GM12875 (cell line): ENCODE data around the gene IER2.
"Not testable (repeated sequence)": the region's sequence is repeated elsewhere in the genome, so short reads cannot be mapped to it uniquely, and the experiment has no call there.

Experiments used
- H3K4me3 ChIP-seq: one replicate; pipeline ENCODE4 v1.5.1; 2011; ENCODE audit warnings: low read depth, low read length, control low read depth
- TF ChIP-seq, protein P1 (sequence below): IDR thresholded peaks from 2 replicates; pipeline ENCODE4 v1.5.1; 2011; ENCODE audit warnings: low read depth, mild to moderate bottlenecking, control low read depth, inconsistent platforms, low read length, moderate library complexity, borderline replicate concordance; ENCODE audit not compliant: insufficient read depth

Gene IER2

DNA sequence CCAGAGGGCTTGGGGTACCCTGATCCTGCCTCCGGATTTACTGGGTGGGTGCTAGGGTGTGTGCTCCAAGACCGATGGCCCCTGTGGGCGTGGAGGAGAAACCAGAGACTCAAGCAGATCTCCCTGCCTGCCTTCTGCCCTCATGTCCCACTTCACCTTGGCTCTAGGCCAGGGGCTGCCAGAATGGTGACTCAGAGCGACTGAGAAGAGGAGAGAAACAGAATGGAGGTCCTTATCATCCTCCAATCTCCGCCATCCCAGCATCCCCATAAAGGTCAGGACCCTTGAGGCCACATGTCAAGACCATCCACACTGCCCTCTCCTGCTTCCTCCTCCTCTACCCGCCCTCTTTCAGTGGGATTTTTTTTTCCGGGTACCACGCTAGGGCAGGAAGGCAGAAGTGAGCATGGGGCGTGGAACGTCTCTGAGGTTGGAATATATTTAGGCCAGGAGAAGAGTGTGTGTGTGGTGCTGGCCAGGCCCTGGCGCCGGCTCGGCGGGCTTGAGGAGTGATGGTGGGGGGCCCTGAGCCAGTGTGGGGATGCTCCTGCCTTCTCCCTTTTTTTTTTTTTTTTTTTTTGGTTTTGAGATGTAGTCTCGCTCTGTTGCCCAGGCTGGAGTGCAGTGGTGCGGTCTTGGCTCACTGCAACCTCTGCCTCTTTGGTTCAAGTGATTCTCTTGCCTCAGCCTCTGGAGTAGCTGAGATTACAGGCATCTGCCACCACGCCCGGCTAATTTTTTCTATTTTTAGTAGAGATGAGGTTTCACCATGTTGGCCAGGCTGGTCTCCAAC, 22.3 kb downstream of the IER2 start:
- TF ChIP-seq, protein P1, sequence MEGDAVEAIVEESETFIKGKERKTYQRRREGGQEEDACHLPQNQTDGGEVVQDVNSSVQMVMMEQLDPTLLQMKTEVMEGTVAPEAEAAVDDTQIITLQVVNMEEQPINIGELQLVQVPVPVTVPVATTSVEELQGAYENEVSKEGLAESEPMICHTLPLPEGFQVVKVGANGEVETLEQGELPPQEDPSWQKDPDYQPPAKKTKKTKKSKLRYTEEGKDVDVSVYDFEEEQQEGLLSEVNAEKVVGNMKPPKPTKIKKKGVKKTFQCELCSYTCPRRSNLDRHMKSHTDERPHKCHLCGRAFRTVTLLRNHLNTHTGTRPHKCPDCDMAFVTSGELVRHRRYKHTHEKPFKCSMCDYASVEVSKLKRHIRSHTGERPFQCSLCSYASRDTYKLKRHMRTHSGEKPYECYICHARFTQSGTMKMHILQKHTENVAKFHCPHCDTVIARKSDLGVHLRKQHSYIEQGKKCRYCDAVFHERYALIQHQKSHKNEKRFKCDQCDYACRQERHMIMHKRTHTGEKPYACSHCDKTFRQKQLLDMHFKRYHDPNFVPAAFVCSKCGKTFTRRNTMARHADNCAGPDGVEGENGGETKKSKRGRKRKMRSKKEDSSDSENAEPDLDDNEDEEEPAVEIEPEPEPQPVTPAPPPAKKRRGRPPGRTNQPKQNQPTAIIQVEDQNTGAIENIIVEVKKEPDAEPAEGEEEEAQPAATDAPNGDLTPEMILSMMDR: no peak
- H3K4me3 ChIP-seq: peak overlapping the region; percentile 23

- TF ChIP-seq, protein P1: no peak
- H3K4me3 ChIP-seq: no peak overlapping the region
Observed at GRCh38 chr19:13173139-13173737, 23.0 kb downstream of the IER2 start.

GRCh38 chr19:13176345-13176744, 26.1 kb downstream of the IER2 start:
- H3K4me3 ChIP-seq: no peak overlapping the region
- TF ChIP-seq, protein P1: no peak

- not testable (repeated sequence) for H3K4me3 ChIP-seq
Observed at GRCh38 chr19:13177584-13177983, 27.4 kb downstream of the IER2 start.

GRCh38 chr19:13178291-13178690, 28.1 kb downstream of the IER2 start:
- not testable (repeated sequence) for H3K4me3 ChIP-seq

- no peak overlapping the region for H3K4me3 ChIP-seq
- TF ChIP-seq, protein P1: no peak
Observed at GRCh38 chr19:13181747-13182388, 31.7 kb downstream of the IER2 start.

DNA sequence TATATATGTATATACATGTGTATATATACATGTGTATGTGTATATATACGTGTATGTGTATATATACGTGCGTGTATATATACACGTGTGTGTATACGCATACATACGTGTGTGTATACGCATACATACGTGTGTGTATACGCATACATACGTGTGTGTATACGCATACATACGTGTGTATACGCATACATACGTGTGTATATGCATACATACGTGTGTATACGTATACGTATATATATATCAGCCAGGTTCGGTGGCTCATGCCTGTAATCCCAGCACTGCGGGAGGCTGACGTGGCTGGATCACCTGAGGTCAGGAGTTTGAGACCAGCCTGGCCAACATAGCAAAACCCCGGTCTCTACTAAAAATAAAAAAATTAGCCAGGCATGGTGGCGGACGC, 34.7 kb downstream of the IER2 start:
- H3K4me3 ChIP-seq: not testable (repeated sequence)

GRCh38 chr19:13185763-13186657, 35.8 kb downstream of the IER2 start:
- H3K4me3 ChIP-seq: not testable (repeated sequence)

DNA sequence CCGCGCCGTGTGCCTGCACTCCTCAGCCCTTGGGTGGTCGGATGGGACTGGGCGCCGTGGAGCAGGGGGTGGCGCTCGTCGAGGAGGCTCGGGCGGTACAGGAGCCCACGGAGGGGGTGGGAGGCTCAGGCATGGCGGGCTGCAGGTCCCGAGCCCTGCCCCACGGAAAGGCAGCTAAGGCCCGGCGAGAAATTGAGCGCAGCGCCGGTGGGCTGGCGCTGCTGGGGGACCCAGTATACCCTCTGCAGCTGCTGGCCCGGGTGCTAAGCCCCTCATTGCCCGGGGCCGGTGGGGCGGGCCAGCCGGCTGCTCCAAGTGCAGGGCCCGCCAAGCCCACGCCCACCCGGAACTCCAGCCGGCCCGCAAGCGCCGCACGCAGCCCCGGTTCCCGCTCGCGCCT, 36.5 kb downstream of the IER2 start:
- not testable (repeated sequence) for H3K4me3 ChIP-seq
